ENCODE data around the gene TSHZ2.

TSHZ2 gene

DNA sequence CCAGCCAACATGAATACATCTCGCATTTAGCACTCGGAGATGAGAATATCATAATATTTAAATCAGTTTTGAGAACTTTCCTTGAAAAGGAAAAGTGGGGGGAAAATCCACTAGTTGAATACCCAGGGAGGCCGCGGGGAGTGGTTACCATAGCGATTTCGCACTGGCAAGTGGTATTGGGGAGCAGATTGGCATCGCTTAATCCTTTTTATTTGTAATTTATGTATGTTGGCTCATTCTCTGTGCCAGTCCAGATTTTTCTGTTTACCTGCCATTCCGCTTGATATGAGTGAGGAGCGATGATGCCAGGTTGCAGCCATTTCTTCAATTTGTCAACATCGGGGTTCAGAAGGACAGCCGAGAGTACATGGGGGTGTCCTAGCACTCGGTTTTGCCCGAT is 329.7 kb downstream of the TSHZ2 start:
- H3K4me3 Mint-ChIP-seq, result no peak overlapping the region
- H3K36me3 Mint-ChIP-seq (ENCODE audit: low read depth), result no peaks in the 10 kb centered on the region
- H3K9me3 Mint-ChIP-seq, result no peaks in the 10 kb centered on the region
- peak overlapping the region in 1 of 3 experiments; percentile 81 for H3K27ac Mint-ChIP-seq
- TF ChIP-seq, protein P1, sequence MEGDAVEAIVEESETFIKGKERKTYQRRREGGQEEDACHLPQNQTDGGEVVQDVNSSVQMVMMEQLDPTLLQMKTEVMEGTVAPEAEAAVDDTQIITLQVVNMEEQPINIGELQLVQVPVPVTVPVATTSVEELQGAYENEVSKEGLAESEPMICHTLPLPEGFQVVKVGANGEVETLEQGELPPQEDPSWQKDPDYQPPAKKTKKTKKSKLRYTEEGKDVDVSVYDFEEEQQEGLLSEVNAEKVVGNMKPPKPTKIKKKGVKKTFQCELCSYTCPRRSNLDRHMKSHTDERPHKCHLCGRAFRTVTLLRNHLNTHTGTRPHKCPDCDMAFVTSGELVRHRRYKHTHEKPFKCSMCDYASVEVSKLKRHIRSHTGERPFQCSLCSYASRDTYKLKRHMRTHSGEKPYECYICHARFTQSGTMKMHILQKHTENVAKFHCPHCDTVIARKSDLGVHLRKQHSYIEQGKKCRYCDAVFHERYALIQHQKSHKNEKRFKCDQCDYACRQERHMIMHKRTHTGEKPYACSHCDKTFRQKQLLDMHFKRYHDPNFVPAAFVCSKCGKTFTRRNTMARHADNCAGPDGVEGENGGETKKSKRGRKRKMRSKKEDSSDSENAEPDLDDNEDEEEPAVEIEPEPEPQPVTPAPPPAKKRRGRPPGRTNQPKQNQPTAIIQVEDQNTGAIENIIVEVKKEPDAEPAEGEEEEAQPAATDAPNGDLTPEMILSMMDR (IDR thresholded peaks at IDR 0.05; ENCODE audit: unreplicated experiment in 3 of 3), result no peak
- peaks cover 36% of the 10 kb centered on the region for H3K4me1 Mint-ChIP-seq
- H3K27me3 Mint-ChIP-seq (ENCODE audit: low read depth), result no peaks in the 10 kb centered on the region

- Mint-ChIP-seq H3K36me3 (ENCODE audit: low read depth) (no peaks in the 10 kb centered on the region), H3K27ac (peak overlapping the region in 2 of 3 experiments; percentile 81 to 89), H3K27me3 (ENCODE audit: low read depth) (no peaks in the 10 kb centered on the region), H3K4me1 (peaks cover 34% of the 10 kb centered on the region), H3K4me3 (no peak overlapping the region), H3K9me3 (no peaks in the 10 kb centered on the region)
- TF ChIP-seq, protein P1 (IDR thresholded peaks at IDR 0.05; ENCODE audit: unreplicated experiment in 3 of 3), result no peak
Observed at GRCh38 chr20:53302695-53303412, 330.7 kb downstream of the TSHZ2 start.

DNA sequence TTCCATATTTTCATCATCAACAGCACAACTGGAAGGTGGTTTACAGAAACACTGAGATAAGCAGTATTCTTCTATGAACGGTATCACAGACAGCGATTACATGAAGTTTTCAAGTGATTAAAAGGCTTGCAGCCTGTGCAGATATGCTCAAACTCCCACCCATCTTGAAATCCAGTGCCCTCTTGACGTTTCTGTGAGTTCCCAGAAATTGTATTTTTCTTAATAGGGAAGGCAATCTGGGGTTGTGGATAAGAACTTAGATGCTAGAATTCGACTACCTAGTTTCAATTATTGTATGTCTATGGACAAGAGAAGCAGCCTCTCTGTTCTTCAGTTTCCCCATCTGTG is 331.2 kb downstream of the TSHZ2 start:
- no peaks in the 10 kb centered on the region for H3K36me3 Mint-ChIP-seq (ENCODE audit: low read depth)

GRCh38 chr20:53304146-53304545 is 332.0 kb downstream of the TSHZ2 start:
- Mint-ChIP-seq H3K36me3 (ENCODE audit: low read depth) (peaks cover 2% of the 10 kb centered on the region), H3K27me3 (ENCODE audit: low read depth) (no peaks in the 10 kb centered on the region), H3K4me1 (peaks cover 28% of the 10 kb centered on the region), H3K27ac (peak overlapping the region in 2 of 3 experiments; percentile 22 to 25), H3K4me3 (no peak overlapping the region), H3K9me3 (no peaks in the 10 kb centered on the region)
- TF ChIP-seq, protein P1 (IDR thresholded peaks at IDR 0.05; ENCODE audit: unreplicated experiment in 3 of 3), result no peak

More for the DNA sequence above, 331.2 kb downstream of the TSHZ2 start:
- TF ChIP-seq, protein P1 (IDR thresholded peaks at IDR 0.05; ENCODE audit: unreplicated experiment in 3 of 3), result no peak
- H3K27me3 Mint-ChIP-seq (ENCODE audit: low read depth), result no peaks in the 10 kb centered on the region
- H3K9me3 Mint-ChIP-seq, result no peaks in the 10 kb centered on the region
- peak overlapping the region in 2 of 3 experiments; percentile 81 to 89 for H3K27ac Mint-ChIP-seq
- H3K4me1 Mint-ChIP-seq, result peaks cover 35% of the 10 kb centered on the region
- no peak overlapping the region for H3K4me3 Mint-ChIP-seq

DNA sequence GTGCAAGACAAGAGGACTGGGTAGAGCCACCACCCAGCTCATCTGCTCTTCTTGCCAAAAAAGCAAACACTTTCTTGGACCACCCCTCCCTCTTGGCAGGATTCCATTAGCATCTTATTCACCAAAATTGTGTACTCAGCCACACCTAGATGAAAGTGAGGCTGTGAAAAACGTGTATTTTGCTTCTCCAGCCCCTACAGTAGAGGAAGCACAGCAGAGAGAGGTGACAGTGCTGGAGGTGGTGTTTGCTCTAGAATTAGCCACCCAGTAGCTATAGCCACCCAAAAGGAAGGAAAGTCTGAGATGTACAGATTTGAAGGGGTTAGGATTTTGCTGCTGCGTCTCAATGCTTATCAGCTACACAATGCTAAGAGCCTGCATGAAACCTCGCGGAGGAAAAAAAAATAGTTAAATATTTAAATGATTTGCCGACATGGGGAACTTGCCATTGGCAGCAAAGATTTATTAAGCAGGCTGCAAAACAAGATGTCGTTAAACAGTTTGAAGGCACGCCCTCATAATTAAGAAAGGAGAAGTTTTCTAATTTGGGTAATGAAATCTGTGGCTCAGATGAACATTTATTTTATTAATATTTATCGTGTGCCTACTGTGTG is 334.1 kb downstream of the TSHZ2 start:
- H3K4me3 Mint-ChIP-seq, result no peak overlapping the region
- H3K27ac Mint-ChIP-seq, result peak overlapping the region in 2 of 3 experiments; percentile 41 to 61
- no peaks in the 10 kb centered on the region for H3K27me3 Mint-ChIP-seq (ENCODE audit: low read depth)
- H3K9me3 Mint-ChIP-seq, result no peaks in the 10 kb centered on the region
- H3K36me3 Mint-ChIP-seq (ENCODE audit: low read depth), result peaks cover 6% of the 10 kb centered on the region
- H3K4me1 Mint-ChIP-seq, result peaks cover 14% of the 10 kb centered on the region
- TF ChIP-seq, protein P1 (IDR thresholded peaks at IDR 0.05; ENCODE audit: unreplicated experiment in 3 of 3), result no peak
